Measurements from ENCODE around the gene PEX5L.

The PEX5L gene

DNA sequence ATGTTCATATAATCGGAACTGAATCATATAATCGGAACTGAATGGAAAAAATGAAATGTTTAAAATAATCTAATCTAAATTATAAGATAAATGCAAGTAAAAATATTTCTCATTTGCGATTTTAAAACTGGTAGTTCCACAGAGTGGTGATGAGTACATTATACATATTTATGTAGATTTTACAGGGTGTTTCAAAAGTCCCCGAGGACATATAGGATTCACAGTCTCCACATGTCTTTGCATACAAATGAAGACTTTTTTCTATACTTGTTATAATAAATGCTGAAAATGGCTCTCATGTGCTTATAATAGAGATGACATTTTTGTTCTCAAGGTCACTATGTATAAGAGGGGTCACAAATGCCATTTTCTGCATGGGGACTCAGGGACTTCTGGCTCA lies 139.5 kb downstream of the PEX5L start:
- no peak for DNase-seq

DNA sequence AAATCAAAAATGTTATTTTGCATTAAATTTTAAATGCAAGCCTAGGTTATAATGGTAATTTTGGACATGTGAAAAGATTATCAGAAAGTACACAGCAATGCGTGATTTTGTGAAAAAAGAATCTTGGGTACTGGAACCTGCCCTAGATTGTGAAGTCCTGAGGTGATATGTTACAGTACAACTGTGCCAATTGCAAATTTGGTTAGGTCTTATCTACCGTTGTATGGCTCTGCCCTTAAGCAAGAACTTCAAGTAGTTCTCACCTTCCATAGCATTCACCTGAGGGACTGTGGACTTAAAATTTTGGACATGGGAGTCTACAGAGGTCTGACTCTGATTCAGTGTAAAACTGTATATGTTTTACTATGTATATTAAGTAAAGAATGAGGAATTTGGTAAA lies 140.2 kb downstream of the PEX5L start:
- DNase-seq = no peak

DNA sequence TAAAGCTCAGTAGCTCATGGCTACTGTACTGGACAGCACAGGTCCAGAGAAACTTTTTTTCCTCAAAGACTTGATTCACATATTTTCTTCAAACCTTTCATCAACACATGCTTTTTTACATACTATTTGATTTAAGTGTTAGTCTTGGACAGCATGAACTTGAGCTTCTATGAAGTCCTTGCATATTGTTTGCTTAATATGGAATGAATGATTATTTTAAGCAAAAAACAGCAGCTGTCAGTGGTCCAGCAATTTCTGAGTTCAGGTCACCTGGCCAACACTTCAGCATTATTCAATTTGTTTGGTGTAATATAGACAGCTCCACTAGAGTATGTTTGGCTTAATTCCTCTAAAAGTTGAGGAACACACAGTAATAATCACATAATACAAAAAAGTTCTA lies 141.4 kb downstream of the PEX5L start:
- DNase-seq = no peak

DNA sequence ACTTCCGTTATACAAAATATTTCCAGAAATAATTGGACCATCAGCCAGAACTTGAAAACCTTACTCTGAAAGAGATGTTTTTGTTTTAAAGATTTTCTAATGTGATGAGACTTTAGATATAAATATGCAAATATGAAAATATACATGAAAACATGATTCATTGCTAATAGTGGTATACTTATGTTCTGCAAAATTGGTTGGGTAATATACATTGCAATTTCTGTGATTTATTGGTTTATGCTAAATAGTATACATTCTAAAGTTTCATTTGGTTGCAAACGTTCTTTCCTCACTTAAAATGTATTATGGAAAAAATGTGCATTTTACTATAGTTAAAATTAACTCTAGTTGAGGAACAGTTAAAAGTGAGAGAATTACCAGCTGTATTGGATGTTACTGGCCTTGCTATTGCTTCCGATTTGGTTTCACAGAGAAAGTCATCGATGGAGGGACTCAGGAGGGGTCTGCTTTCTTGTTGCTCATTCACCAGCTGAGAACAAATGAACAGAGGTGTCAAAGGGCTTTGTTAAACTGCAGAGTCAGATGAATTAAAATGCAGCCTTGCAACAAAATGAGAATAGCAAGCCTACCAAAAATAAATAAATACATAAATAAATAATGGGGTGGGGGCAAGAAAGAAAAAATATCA lies 149.3 kb downstream of the PEX5L start:
- DNase-seq = no peak

DNA sequence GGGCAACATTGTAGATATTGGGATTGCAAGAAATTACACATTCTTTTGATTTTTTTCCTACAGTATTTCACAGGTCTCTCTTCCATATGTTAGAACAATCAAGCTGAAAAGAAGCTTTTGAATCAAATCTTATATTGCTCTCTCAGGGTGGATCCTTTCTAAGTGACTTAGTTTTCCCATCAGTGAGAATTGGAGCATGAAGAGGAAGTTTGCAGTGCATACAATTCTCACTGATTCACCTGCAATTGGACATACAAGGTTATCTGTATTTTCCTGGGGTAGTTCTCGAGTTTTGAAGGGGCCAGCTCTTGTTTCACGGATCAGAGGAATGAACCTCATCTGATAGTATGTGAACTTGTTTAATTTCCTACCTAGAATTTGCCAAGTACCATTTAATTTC lies 150.8 kb downstream of the PEX5L start:
- no peak for DNase-seq

DNA sequence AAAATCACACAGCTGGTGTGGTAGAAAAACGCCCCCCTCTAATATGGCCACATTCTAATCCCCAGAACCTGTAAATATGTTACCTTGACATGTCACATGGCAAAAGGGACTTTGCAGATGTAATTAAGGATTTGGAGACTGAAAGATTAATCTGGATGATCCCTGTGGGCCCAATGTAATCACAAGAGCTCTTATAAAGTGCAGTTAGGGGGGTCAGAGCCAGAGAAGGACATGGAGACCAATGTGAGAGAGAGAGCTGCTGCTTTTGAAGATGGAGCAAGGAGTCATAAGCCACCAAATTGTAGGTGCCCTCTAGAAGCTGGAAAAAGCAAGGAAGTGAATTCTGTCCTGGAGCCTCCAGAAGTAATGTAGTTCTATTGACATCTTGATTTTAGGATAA lies 152.6 kb downstream of the PEX5L start:
- DNase-seq = no peak

DNA sequence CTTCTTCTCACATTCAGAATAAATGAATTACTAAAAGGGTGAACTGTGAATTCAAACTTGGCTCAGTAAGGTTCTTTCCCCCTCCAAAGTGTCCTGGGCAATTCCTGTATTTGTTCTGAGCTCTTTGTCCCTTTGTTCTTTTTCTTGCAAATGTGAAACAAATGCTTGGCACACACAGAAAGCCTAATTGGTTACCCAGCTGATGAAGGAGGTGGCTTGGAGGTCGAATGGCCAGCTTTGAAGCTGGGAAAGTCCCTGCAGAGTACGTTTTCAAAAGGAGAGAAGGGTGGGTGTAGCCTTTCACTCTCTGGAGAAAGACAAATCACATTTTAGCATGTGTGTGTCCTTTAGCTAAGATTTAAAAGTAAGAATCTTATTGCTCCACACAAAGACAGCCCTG lies 154.4 kb downstream of the PEX5L start:
- DNase-seq = peak in 2 of 56 donors; percentile 0 to 6

DNA sequence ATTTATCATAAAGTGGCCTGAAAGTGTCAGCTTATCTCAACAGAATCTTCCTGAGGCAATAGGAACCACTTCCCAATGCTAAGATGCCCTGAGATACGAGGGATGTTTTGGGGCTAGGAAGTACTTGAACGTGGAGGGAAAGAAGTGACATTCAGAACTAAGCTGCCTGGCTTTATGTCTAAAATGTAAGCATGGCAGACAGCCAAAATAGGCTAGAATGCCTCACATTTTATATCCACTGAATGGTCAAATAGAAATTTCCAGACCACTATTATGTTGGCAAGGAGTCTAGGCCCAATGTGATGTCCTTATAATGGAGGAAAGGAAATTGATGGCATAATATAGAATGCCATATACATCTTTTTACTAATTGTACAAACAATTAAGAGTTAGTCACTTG lies 154.9 kb downstream of the PEX5L start:
- no peak for DNase-seq

DNA sequence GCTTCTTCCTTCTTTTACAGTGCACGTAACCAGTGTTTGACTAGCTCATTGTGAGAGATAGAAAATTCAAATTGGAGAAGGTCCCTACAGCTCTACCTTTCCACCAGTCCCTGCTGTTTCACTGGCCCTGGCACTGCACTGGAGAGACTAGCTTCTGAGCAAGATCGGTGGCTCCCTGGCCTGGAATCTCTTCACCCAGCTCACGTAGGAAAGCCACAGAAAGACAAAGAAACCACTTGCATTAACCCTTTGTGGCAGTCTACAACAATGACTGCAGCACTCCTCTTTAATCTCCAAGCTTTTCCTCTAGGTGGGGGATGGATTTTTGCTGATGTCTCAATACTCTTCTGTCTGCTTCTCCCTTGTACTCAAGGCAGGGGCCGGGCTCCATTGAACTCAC lies 155.9 kb downstream of the PEX5L start:
- DNase-seq = no peak

DNA sequence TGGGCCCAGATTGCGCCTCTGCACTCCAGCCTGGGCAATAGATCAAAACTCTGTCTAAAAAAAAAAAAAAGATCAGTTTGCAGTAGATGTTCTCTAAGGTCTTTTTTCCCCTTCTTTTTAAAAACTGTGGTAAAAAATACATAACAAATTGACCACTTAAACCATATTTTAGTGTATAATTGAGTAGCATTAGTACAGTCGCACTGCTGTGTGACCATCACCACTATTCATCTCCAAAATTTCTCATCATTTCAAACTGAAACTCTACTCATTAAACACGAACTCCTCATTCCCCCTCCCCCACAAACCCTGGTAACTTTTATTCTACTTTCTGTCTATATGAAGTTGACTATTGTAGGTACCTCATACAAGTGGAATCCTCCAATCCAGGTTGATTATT lies 160.3 kb downstream of the PEX5L start:
- no peak for DNase-seq

DNA sequence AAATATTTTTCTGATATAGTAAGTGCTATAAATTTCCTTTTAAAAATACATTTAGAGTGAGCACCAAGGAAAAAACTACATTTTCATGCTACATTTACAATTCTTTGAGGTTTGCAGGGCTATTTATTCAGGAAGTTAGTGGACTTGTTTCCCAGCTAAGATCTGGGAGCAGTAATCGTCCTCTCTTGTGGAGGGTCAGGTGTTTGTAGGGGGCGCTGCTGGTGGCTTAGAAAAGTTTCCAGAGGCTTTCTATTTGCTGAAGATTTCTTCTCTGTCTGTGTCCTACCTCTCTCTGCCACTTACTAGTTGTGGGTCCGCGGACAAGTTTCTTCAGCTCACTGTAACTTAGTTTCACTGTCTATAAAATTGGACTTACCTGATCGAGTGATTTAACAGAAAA lies 163.9 kb downstream of the PEX5L start:
- no peak for DNase-seq

DNA sequence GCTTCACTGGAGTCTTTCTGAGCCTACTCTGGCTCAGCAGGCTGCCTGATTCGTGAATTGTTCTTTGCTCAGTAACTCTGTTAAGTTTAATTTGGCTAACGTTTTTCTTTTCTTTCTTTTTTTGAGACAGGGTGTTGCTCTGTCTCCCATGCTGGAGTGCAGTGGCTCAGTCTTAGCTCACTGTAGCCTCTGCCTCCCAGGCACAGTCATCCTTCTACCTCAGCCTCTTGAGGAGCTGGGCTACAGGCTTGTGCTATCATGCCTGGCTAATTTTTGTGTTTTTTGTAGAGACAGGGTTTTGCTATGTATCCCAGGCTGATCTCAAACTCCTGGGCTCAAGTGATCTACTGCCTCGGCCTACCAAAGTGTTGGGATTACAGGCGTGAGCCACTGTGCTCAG lies 165.0 kb downstream of the PEX5L start:
- DNase-seq = no peak

DNA sequence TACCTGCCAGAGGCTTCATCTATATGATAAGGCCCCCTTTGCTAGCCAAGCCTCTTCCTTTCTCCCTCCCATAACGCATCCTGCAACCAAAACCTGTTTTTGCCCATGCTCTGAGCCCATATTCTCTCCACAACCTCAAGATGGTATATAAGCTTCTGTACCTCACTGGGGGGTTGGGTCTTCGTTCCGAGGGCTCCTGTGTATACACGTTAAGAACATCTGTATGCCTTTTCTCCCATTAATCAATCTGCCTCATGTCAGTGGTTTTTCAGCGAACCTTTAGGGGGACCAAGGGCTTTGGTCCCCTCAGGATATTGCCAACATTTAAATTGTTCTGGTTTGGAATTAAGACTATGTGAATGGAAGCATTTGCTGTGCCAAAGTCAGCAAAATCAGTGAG lies 168.0 kb downstream of the PEX5L start:
- DNase-seq = no peak

DNA sequence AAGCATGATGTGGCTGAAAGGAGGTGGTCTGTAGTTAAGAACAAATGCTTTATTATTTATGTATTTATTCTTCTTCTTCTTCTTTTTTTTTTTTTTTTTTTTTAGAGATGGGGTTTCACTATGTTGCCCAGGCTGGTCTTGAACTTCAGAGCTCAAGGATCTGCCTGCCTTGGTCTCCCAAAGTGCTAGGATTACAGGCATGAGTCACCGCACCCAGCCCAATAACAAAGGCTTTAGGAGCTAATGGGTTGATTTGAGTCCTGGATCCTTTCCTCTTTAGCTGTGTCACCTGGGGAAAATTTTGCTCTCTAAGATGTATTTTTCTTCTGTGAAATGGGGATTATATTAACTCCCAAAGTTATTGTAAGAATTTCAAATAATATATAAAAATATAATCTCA lies 168.8 kb downstream of the PEX5L start:
- no peak for DNase-seq

DNA sequence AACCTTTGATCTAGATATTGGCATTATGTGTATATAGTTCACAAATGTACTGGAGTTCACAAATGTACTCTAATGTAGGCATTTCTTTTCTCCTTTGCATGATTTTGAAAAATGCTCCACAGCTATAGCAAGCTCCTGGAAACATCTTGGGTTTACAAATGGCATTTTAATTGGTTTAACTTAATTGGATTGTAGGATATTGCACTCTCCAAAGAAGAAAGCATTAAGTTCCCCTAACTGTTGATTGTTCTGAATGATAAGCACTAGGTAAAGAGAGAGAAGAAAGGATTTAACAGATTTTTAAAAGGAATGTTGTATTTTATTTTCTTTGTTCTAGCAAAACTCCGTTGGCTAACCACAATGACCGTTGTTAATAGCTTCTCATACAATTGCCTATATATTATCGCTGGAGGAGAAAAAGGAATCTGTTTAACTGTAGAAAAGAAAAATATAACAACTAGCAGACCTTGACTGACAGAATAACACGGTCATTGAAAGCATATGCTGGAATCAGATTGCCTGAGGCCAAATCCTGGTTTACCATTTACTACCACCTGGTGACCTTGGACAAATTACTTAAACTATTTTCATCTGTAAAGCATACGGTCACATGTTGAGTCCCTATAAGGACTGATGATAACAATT lies 170.8 kb downstream of the PEX5L start:
- no peak for DNase-seq

DNA sequence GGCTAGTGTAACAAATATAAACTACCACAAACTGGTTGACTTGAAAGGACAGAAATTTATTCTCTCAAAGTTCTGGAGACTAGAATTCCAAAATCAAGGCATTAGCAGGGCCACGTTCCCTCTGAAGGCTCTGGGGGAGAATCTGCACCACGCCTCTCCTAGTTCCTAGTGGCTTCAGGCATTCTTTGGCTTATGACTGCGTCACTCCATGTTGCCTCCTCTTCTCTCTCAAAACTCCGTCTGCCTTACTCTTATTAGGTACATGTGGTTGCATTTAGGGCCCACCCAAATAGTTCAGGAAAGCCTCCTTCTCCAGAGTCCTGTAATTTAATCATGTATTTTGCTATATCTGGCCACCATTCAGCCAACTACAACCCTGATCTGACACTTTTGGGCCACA lies 174.8 kb downstream of the PEX5L start:
- no peak for DNase-seq

DNA sequence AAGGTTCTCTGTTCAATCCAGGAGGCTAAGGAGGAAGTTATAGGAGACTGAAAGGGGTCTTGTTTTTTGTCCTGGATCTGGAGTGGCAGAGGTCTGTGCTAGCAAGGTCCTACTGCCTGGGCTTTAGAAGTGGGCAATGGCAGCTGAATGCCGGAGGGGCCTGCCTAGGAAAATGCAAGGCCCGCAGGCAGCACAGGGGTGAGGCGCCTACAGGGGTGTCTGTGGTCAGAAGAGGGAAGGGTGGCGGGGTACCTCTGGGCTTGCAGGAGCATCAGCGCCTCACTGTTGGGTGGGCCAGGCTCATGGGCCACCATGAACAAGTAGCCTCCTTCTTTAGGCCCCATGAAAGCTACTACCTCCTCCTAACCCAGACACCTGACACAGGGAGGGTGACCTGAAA lies 175.4 kb downstream of the PEX5L start:
- DNase-seq = no peak

DNA sequence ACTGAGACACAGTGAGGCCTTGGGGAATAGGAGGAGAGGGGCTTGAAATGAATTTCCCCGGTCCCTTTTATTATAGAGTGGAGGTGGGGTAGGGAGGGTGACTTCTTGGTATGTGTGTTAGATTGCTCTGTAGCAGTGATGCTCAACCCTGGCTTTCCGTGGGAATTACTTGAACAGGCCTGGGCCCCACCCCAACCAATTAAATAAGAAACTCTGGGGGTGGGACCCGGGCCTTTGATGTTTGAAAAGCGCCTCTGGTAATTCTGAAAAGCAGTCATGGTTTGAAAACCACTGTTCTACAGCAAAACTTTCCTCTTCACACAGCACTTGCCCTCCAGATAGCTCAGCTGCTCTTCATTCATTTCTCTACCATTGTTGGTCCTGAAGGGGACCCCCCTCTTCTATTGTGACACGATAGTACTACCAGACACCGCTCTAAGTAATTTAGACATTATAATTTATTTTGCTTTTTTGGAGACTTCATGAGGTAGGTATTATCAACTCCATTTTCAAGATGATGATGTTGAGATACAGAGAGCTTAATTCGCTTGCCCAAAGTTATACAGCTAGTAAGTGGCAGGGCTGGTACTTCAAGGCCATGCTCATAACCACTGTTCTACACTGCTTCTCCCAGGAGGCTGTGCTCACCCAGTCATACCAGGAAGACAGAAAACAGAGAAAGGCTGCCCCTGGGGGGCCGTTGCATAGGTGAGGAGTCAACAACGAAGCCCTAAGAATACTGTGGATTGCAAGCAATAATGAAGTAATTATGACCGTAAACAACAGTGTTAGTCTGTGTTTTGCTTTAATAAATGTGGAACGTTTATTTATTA lies 176.2 kb downstream of the PEX5L start:
- no peak for DNase-seq

DNA sequence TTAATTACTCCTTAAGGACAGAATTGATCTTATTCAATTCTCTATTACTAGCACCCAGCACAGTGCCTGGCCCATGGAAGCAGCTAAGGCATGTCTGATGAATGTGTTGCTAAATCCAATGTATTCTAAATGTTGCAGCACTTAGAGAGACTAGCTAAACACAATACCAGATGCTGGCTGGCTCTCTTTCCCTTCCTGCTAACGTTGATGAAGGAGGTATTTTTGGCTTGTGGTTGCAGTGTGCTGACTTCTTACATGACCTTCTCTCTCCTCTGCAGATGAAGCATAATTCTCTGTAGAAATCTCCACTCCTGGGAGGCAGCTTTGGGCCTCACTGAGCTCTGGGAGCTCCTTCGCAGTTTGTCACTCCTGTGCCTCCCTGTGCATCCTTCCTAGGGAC lies 183.6 kb downstream of the PEX5L start:
- DNase-seq = no peak

DNA sequence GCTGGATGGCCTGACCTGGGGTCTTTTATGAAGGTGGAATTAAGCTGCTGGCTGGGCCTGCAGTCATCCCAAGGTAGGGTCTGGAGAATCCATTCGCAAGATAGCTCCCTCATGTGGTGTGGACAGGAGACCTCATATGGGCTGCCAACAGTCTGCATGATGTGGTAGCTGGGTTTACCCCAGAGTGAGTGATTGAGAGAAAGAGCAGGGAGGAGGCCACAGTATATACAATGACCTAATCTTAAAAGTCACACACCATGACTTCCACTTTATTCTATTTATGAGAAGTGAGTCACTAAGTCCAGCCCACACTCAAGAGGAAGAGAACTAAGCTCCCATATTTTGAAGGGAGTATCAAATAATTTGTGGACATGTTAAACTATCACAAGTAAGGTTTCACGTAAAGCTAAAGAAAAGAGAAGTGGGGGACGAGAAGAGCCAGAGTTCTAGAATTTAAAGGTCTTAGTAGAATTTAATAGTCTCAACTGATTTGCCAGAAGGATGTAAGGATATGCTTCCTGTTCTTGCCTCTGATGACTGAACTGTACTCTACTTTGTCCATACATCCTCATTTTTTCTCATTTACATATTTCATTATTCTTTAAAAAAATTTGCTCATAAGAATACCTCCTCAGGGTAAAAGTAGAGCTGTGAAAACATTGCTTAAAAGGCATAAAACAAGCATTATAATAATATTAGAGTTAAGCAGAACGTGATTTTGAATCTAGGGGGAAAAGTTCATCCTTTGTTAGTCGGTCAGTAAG lies 184.4 kb downstream of the PEX5L start:
- no peak for DNase-seq

DNA sequence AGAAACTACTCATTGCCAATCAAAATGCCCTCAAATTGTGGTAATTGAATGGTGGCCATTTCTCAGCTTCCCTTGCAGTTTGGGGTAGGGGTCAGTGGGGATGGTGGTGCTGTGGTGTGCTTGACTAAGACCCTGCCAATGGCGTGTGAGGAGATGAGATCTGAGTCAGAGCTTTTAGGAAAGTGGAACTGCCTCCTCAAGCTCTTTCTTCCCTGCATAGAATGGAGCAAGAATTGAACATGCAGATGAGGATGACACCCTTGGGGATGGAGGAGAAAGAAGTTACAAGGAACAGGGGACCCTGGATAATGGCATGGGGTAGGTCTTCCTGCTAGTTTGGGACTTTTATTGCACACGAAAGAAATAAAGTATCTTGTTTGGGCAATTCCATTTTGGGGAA lies 188.0 kb downstream of the PEX5L start:
- no peak for DNase-seq

DNA sequence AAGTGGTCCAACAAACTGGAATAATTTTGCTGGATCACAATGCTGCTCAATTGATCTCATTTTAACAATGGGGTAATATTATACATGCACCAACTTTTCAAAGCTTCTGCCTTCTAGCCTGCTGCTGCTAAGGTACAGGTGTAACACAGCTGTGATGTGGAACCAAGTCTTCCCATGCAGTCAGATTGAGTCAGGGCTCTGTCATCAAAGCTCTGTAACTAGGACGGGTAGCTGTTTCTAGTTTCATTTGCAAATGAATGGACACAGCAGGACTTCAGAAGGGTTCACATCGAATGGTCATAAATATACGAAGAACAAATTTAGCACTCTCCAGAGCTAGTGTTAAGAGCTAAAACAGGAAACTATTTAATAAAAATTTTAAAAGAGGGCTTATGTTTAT lies 194.7 kb downstream of the PEX5L start:
- DNase-seq = no peak
